K562 (cell line): ENCODE measurements around the gene SLC3A2. TPM values are rescaled to one million over a fixed set of nuclear protein-coding genes. Genes with fewer than 3 reads are reported as not detected.

Experiments
- CBX5 ChIP-seq: IDR thresholded peaks from 2 replicates; pipeline ENCODE4 v1.6.1; 2014; ENCODE audit warnings: low read depth, borderline replicate concordance
- FOS ChIP-seq: IDR thresholded peaks from 3 replicates; pipeline ENCODE4 v1.6.1; 2011; ENCODE audit not compliant: insufficient read length; ENCODE audit errors: extremely low read depth
- GTF2E2 ChIP-seq: fragments of 200-800 bp; sonication (Bioruptor generic); IDR thresholded peaks from 2 replicates; pipeline ENCODE4 v1.6.1; 2016; ENCODE audit warnings: missing genetic modification characterization, missing compliant biosample characterization
- HCFC1 ChIP-seq: IDR thresholded peaks from 2 replicates; pipeline ENCODE4 v1.6.1; 2012; ENCODE audit warnings: low read depth, low read length, improper control_type of control experiment
- HDGF ChIP-seq: fragments of 450-650 bp; IDR thresholded peaks from 2 replicates; pipeline ENCODE4 v1.6.1; 2016
- IFI16 ChIP-seq: fragments of 250-450 bp; sonication (Bioruptor Pico); IDR thresholded peaks from 2 replicates; pipeline ENCODE4 v2.1.2; 2022; ENCODE audit warnings: mild to moderate bottlenecking, inconsistent platforms
- KAT7 ChIP-seq: sonication (generic); formaldehyde crosslinking; IDR thresholded peaks from 2 replicates; pipeline ENCODE4 v1.8.0; 2022; ENCODE audit warnings: missing genetic modification reagents, mild to moderate bottlenecking, borderline replicate concordance
- MCM3 ChIP-seq: fragments of 450-650 bp; IDR thresholded peaks from 2 replicates; pipeline ENCODE4 v1.6.1; 2016
- MYC ChIP-seq, 2 experiments: fragments of 250-450 bp in 1 of 2; sonication (Bioruptor Pico) in 1 of 2; IDR thresholded peaks; 2 replicates each; pipeline versions ENCODE4 v1.5.1 to v1.6.1; 2012 to 2021; ENCODE audit warnings: low read depth in 2 of 2, borderline replicate concordance in 1 of 2, improper control_type of control experiment in 1 of 2, low read length in 1 of 2, mild to moderate bottlenecking in 1 of 2, moderate library complexity in 1 of 2
- NFIC ChIP-seq: fragments of 450-650 bp; IDR thresholded peaks from 2 replicates; pipeline ENCODE4 v1.6.1; 2017; ENCODE audit warnings: mild to moderate bottlenecking, inconsistent platforms
- NR4A1 ChIP-seq, 2 experiments: fragments of 250-450 bp in 1 of 2; fragments of 450-650 bp in 1 of 2; sonication (Bioruptor Pico) in 1 of 2; IDR thresholded peaks; 2 replicates each; pipeline versions ENCODE4 v1.4.0 to v1.6.1; 2016 to 2020; ENCODE audit warnings: mild to moderate bottlenecking in 2 of 2, missing compliant biosample characterization in 1 of 2, missing genetic modification characterization in 1 of 2, moderate library complexity in 1 of 2
- PCBP1 ChIP-seq: fragments of 200-400 bp; formaldehyde crosslinking; IDR thresholded peaks from 2 replicates; pipeline ENCODE4 v1.6.1; 2018; ENCODE audit warnings: mild to moderate bottlenecking, low read depth, low read length; ENCODE audit not compliant: poor library complexity, severe bottlenecking
- POLR2A ChIP-seq: fragments of 450-650 bp; conservative IDR thresholded peaks from 2 replicates; pipeline ENCODE4 v1.6.1; 2016
- PTTG1 ChIP-seq: fragments of 450-650 bp; IDR thresholded peaks from 2 replicates; pipeline ENCODE4 v1.6.1; 2016; ENCODE audit warnings: low read depth, mild to moderate bottlenecking, missing genetic modification characterization, missing compliant biosample characterization
- RAD51 ChIP-seq: fragments of 450-650 bp; IDR thresholded peaks from 2 replicates; pipeline ENCODE4 v1.7.1; 2016; ENCODE audit warnings: low read depth, mild to moderate bottlenecking, borderline replicate concordance
- RBM22 ChIP-seq: fragments of 200-400 bp; formaldehyde crosslinking; IDR thresholded peaks from 2 replicates; pipeline ENCODE4 v1.6.1; 2018; ENCODE audit warnings: low read length, low read depth; ENCODE audit not compliant: poor library complexity, severe bottlenecking
- TRIM24 ChIP-seq, 2 experiments: fragments of 450-650 bp; IDR thresholded peaks; 2 replicates each; pipeline ENCODE4 v1.6.1; 2016
- ZNF263 ChIP-seq: sonication (generic); formaldehyde crosslinking; IDR thresholded peaks from 2 replicates; pipeline ENCODE4 v1.8.0; 2022; ENCODE audit warnings: mild to moderate bottlenecking, missing genetic modification reagents, borderline replicate concordance
- ZNF398 ChIP-seq: fragments of 250-450 bp; sonication (Bioruptor Pico); IDR thresholded peaks from 2 replicates; pipeline ENCODE4 v1.8.0; 2021; ENCODE audit warnings: moderate library complexity, mild to moderate bottlenecking, inconsistent platforms
- ZNF766 ChIP-seq: fragments of 200-800 bp; sonication (Bioruptor generic); conservative IDR thresholded peaks from 2 replicates; pipeline ENCODE4 v1.6.1; 2016; ENCODE audit warnings: missing genetic modification characterization, missing compliant biosample characterization
- polyA plus RNA-seq, 8 experiments: library from polyadenylated mRNA; depleted of rRNA in 4 of 8; stranded (reverse) in 5 of 8; unstranded in 3 of 8; fragments of >200 nt; fragmentation: Nextera tagmentation in 2 of 8; fragmentation: Illumina TruSeq in 1 of 8; extraction: Ambion mirVana in 2 of 8; extraction: Trizol in 1 of 8; gene quantifications; 2 replicates each; pipeline versions ENCODE4 v1.2.1 to v1.2.3, GENCODE V29; 2011 to 2014; ENCODE audit warnings: inconsistent platforms in 1 of 8, missing spikeins in 1 of 8
- total RNA-seq, 7 experiments: library from RNA; depleted of rRNA in 6 of 7; stranded (reverse); fragments of >200 nt in 6 of 7; fragmentation: Illumina TruSeq in 2 of 7; extraction: Trizol in 2 of 7; gene quantifications; 2 replicates each; pipeline versions ENCODE4 v1.2.1 to v1.2.3, GENCODE V29; 2011 to 2021; ENCODE audit warnings: low replicate concordance in 1 of 7
- TF ChIP-seq, protein P1 (sequence below): fragments of 450-650 bp; IDR thresholded peaks from 2 replicates; pipeline ENCODE4 v1.6.1; 2016; ENCODE audit warnings: missing biosample characterization, missing genetic modification characterization
- TF ChIP-seq, protein P2 (sequence below), 2 experiments: fragments of 450-650 bp in 1 of 2; sonication (generic) in 1 of 2; formaldehyde crosslinking; conservative IDR thresholded peaks; 2 replicates each; pipeline versions ENCODE4 v1.4.0 to v1.8.1; 2020 to 2022; ENCODE audit warnings: mild to moderate bottlenecking in 1 of 2, missing genetic modification reagents in 1 of 2
- TF ChIP-seq, protein P3 (sequence below), 3 experiments: IDR thresholded peaks in 2 of 3; conservative IDR thresholded peaks in 1 of 3; 2 replicates each; pipeline ENCODE4 v1.5.1; 2011 to 2012; ENCODE audit warnings: low read length in 3 of 3, mild to moderate bottlenecking in 3 of 3, control low read depth in 2 of 3, improper control_type of control experiment in 1 of 3, inconsistent platforms in 1 of 3, low read depth in 1 of 3, mixed read lengths in 1 of 3, moderate library complexity in 1 of 3; ENCODE audit not compliant: insufficient read depth in 2 of 3

Gene SLC3A2
- total and polyA plus RNA-seq, 9 of the 15 experiments (the other 6 are each of a cell fraction or from before 2014, with no cell fraction given) = 20.0 to 296 (median 214) TPM

- TF ChIP-seq GTF2E2 = peak; percentile 52; the same call in 1 of the 2 replicates
- TF ChIP-seq PTTG1 (tag) = no peak
- no peak; the same call in 1 of the 2 replicates for TF ChIP-seq NFIC
- TF ChIP-seq TRIM24 (IDR thresholded peaks at IDR 0.05) = no peak
- peak; percentile 99 for TF ChIP-seq POLR2A
- no peak for TF ChIP-seq NR4A1 (CRISPR knock-in tag; IDR thresholded peaks at IDR 0.05)
- TF ChIP-seq NR4A1 (tag; IDR thresholded peaks at IDR 0.05) = peak; percentile 81
- no peak for TF ChIP-seq RAD51
- TF ChIP-seq ZNF263 (CRISPR knock-in tag) = peak; percentile 52; the same call in 1 of the 2 replicates
- TF ChIP-seq ZNF766 (CRISPR knock-in tag) = 0 out of 2 replicates have a peak, but pooled peaks have one; percentile 0
- 0 out of 2 replicates have a peak, but pooled peaks have one; percentile 22 for TF ChIP-seq HDGF
- TF ChIP-seq CBX5 = peak; percentile 8; the same call in 1 of the 2 replicates
- TF ChIP-seq, protein P1, sequence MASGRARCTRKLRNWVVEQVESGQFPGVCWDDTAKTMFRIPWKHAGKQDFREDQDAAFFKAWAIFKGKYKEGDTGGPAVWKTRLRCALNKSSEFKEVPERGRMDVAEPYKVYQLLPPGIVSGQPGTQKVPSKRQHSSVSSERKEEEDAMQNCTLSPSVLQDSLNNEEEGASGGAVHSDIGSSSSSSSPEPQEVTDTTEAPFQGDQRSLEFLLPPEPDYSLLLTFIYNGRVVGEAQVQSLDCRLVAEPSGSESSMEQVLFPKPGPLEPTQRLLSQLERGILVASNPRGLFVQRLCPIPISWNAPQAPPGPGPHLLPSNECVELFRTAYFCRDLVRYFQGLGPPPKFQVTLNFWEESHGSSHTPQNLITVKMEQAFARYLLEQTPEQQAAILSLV = no peak
- TF ChIP-seq, protein P2, sequence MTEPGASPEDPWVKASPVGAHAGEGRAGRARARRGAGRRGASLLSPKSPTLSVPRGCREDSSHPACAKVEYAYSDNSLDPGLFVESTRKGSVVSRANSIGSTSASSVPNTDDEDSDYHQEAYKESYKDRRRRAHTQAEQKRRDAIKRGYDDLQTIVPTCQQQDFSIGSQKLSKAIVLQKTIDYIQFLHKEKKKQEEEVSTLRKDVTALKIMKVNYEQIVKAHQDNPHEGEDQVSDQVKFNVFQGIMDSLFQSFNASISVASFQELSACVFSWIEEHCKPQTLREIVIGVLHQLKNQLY (CRISPR knock-in tag; conservative IDR thresholded peaks at IDR 0.05) = no peak; a peak in 2 of 4 replicates
- TF ChIP-seq HCFC1 = peak; percentile 59
- TF ChIP-seq PCBP1 = peak; percentile 96
- TF ChIP-seq IFI16 (CRISPR knock-in tag) = no peak
- TF ChIP-seq, protein P3, sequence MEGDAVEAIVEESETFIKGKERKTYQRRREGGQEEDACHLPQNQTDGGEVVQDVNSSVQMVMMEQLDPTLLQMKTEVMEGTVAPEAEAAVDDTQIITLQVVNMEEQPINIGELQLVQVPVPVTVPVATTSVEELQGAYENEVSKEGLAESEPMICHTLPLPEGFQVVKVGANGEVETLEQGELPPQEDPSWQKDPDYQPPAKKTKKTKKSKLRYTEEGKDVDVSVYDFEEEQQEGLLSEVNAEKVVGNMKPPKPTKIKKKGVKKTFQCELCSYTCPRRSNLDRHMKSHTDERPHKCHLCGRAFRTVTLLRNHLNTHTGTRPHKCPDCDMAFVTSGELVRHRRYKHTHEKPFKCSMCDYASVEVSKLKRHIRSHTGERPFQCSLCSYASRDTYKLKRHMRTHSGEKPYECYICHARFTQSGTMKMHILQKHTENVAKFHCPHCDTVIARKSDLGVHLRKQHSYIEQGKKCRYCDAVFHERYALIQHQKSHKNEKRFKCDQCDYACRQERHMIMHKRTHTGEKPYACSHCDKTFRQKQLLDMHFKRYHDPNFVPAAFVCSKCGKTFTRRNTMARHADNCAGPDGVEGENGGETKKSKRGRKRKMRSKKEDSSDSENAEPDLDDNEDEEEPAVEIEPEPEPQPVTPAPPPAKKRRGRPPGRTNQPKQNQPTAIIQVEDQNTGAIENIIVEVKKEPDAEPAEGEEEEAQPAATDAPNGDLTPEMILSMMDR (IDR thresholded peaks at IDR 0.05 in 2 of 3, conservative IDR thresholded peaks at IDR 0.05 in 1 of 3; ENCODE audit: insufficient read depth in 2 of 3, low read depth in 1 of 3, low read length in 3 of 3) = peak; percentile 72 to 80 (median 77)
- no peak; the same call in none of the 2 replicates for TF ChIP-seq MYC (IDR thresholded peaks at IDR 0.05; ENCODE audit: low read depth, low read length)
- peak; percentile 94 for TF ChIP-seq MYC (CRISPR knock-in tag; IDR thresholded peaks at IDR 0.05; ENCODE audit: borderline replicate concordance, low read depth)
- TF ChIP-seq MCM3 = no peak
- peak; percentile 95 for TF ChIP-seq RBM22
- TF ChIP-seq ZNF398 (CRISPR knock-in tag) = no peak
- no peak for TF ChIP-seq FOS
- peak; percentile 44 for TF ChIP-seq KAT7 (CRISPR knock-in tag)
Measured at GRCh38 chr11:62880803-62881578, at the start of gene SLC3A2 (continued).
